ENCODE results near the gene TSPAN14.

TSPAN14 gene

DNA sequence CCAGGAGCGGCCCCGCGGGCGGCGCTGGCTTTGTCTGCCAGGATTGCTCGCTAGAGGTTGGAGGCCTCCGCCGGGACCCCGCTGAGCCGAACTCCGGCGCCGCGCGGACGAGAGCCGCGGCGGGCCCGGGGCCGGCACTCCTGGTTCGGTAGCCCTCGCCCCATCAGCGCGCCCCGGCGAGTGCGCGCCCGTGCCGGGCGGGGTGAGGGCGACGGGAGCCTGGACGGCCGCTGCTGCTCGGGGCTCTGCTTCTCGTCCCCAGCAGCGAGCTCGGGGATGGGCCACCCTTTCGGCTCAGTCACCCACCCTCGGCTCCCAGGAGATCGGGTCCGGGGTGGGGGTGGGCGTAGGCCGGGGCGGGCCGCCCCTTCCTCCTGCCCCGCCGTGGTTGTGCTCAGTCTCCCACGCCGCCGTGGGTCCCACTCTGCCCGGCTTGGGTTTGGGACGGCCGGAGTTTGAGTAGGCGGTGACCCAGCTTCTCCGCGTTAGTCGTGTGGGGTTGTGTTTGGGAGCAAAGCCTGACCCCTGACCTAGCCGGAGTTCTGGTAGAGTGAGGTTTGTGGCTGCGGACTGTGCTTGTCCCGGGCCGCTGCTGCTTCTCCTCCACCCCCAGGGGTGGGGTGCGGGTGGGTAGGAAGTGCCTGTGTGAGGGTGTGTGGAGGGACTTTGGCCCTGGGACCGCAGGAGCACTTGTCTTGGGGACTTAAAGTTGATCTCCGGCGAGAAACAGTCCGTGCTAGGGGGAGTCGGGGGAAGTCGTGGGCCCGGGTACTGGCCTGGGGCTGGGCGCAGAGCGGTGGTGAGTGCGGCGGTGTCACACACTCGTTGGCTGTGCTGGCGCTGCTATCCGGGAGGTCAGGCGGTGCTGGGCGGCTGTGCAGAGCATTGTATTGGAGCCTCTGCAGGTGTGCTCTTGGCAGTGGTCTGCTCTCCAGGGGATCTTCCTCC lies 677 bp downstream of the TSPAN14 start:
- no peak for DNase-seq (ENCODE audit: low read depth)

DNA sequence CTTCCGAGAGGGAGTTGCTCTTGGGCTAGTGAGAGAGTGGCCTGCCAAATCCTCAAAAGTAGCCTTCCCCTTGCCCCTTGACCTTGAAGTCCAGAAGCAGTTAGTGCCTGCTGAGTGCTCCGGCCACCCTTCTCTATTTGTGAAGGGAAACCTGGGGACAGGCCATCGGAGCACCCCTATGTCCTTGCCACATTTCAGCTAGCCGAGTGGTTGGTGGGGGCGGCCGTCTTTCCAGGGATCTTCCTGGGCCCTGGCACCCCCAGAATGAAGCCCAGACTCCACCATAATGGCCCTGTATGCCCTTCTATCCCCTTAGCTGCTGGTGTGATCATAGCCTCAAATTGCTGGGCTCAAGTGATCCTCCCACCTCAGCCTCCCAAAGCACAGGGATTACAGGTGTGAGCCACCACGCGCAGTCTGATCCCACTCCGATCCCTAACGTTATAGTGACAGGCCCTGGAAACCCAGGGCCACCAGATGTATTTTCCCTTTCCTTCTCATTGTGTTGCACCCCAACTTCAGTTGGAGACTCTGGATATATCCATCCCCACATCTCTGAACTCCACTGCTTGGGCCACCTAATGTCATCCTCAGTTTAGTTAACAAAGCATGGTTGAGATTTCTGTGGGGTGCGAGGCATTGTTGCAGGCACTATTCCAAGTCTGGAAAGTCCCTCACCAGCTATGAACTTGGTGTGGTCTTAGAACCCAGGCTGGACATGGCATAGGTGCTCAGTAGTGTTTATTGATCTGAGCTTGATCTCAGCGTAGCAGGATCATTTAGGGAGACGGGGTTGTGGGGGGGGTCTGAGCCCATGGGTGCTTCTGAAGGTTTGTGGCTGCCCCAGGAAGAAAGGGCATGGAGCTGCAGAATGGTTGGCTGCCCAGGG lies 1.6 kb downstream of the TSPAN14 start:
- no peak for DNase-seq (ENCODE audit: low read depth)

DNA sequence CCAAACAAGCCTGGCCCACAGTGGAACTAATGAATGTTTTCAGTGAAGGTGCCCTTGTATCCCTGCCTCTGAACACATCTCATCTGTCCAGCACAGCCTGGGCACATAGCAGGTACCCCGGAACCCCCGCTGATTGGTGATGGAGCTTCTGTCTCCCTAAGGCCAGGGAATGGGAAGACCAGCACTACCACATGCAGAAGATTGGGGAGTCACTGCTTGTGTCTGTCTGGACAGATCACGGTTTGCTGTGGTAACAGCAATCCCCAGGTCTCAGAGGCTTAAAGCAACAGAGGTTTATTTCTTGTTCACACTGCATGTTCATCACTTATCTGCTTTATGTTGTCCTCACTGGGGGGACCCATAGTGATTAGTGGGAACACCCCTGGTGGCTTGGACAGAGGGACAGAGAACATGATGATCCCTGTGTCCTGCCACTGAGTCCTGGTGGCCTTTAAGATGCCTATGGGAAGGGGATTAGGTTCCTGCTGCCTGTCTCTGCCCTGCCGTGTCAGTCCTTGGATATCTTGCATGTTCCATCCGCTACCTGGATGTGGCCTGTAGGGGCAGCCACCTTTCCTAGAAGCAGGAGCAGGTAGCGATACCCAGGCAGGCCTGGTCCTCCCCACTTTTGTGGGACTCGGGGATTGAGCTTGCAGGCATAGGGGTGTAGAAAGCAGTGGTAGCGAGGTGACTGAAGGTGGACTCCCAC lies 3.6 kb downstream of the TSPAN14 start:
- DNase-seq (ENCODE audit: low read depth): no peak

DNA sequence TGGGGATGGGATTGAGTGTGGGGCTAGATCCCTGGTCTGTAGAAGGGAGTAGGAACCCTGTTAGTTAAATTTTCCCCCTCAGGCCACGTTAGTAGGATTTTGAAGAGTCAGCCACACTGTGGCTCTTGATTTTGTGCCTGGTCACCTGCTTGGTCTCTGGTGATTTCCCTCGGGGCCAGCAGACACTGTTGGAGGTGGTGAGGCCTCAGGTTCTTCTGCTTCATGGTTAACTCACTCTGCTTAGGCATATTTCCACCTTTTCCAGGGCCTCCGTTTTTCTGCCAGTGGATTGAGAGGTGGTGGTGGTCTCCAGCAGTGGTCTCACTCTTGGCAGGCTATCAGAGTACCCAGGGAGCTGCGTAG lies 4.1 kb downstream of the TSPAN14 start:
- DNase-seq (ENCODE audit: low read depth): no peak

DNA sequence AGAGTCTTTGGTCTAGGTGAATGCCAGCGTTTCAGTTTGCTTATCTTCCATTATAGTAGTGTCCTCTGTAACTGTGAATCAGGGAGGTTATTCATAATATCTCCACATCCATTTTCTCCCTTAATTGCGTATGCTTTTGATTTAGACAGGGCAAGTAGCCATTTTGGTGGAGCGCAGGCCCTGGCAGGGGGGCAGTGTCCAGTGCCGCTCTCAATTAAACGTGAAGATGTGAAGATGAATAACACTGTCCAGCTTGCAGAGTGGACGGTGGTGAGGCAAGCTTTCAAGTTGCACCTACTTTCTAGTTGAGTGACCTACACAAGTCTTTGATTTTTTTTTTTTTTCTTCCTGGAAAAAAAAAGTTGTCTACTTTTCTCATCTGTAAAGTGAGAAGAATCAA lies 4.5 kb downstream of the TSPAN14 start:
- DNase-seq (ENCODE audit: low read depth): no peak

DNA sequence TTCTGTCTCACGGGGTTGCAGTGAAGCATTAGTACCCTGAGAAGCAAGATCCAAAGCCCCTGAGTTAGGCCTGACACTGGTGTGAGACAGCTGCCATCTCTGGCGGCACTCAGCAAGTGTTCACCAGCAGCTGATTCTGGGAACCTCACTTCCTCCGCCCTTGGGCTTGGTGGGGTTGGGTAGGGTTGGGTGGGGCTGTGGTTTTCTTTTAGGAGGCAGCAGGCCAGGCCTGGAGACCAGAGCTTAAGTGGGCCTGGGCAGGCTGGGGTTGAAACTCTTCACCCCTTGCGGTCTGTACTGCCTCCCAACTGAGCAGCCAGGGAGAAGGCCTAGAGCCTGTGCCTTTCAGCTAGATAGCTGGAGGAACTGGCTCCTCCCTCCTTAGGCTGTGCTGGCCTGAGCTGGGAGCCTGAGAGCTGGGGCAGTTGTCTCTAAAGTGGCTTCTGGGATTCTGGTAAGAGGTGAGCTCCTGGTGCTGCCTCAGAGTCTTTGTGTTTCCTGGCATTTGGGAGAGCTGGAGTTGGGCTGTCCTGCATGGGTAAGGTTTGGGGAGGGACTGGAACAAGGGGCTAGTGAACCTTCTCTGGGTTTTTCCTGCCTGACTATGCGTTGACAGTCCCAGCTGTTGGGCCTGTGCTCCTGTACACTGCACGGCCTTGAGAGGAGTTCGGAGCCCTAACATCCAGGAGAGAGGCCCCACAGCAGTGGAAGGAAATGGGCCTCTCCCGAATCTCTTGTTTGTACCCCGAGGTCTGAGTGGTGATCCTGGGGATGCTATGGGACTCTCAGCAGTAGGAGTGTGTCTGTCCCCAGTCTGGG lies 5.1 kb downstream of the TSPAN14 start:
- peak; percentile 64 for DNase-seq (ENCODE audit: low read depth)

DNA sequence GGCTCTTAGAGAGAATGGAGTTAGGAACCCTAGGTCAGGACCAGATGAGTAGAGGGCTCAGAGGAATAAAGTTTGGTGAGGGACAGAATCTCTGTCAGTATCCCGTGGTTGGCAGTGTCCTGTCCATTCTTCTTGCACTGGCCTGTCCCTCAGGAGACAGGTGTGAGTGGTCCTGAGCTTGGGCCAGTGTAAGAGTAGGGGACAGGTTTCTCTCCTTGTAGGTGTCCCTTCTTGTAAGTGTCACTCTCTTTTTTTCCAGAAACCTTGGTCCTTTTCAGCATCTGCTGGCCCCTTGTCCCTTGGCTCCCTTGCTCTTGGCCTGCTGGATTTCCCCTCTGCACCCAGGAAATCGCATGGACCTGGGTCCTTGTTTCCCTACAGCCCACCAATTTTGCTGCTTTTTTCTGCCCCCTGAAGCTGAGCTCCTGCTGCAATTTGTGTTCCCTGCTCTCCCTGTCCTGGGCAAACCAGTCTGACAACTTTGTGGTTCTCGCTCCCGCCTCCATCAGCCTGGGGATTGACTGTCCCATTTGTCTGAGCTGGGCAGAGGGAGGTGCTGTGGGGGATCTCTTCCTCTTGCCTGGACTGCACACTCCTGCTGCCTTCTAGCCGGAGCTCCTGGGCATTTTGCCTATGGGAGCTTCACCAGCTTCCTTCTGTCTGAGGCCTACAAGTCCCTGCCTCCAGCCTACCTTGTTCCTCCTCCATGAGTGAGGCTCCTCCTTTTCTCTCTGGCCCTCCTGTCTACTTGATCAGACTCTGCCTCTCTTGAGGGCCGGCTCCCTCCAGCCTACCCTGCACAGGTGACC lies 6.5 kb downstream of the TSPAN14 start:
- DNase-seq (ENCODE audit: low read depth): no peak

DNA sequence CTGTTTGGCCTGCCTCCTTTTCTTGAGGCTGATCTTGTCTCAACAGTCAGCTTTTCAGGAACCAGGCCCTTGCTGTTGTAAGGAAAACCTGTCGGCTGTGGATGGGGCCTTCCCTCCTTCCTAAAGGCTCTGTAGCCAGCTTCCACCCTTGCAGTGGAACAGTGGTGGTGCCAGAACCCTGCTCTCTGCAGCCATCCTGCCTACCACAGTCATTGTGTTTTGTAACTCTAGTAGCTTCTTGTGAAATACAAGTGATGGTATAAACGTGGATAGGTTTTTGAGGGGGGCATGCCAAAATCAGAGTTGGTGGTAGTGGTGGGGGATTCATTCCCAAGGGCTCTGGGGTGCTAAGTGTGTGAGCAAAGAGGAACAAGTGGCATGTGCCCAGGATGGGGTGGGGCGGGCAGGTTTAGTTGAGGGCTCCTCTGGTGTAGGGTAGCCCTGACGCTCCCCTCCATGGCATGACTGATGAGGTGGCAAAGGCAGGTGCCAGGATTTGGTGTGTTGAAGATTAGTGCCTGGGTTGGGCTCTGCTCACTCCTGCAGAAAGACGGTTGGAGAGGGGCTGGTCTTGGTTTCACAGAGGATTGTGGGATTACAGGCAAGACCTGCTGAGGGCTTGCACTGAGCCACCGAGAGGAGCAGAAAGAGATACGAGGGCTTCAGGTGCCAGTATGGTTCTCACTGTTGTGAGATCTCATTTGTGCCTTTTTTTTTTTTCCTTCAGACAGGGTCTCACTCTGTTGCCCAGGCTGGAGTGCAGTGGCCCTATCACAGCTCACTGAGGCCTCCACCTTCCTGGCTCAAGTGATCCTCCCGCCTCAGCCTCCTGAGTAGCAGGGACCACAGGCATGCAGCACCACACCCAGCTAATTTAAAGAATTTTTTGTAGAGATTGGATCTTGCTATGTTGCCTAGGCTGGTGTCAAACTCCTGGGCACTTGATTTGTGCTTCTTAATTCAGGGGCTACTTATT lies 7.4 kb downstream of the TSPAN14 start:
- no peak for DNase-seq (ENCODE audit: low read depth)

DNA sequence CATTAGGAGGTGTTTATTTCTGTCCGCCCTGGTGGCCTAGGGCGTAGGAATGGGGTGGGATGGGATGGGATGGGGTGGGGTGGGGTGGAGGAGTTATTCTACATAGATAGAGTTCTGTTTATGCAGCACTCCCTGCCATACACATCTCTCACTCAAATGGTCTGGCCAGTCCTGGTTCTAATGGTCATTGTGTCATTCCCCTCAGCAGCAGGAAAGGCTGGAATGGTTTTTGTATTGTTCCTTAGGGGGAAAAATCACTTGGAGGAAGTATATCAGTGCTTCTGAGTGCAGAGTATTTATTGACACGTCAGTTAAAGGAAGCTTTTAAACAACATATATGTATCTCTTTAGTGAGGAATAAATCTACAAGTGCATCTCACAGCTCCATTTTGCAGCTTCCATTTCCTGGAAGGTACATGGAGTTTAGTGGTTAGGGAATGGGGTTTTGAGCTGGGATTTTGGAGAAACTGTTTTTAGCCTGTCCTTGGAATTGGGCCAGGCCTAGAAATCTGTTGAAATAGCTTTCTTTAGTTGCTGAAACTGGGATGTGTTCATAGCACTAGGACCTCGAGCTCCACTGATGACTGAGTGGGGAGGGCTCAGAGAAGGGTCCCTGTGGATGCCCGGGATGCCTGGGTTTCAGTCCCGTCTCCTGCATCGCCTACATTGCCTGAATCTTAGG lies 8.3 kb downstream of the TSPAN14 start:
- no peak for DNase-seq (ENCODE audit: low read depth)

DNA sequence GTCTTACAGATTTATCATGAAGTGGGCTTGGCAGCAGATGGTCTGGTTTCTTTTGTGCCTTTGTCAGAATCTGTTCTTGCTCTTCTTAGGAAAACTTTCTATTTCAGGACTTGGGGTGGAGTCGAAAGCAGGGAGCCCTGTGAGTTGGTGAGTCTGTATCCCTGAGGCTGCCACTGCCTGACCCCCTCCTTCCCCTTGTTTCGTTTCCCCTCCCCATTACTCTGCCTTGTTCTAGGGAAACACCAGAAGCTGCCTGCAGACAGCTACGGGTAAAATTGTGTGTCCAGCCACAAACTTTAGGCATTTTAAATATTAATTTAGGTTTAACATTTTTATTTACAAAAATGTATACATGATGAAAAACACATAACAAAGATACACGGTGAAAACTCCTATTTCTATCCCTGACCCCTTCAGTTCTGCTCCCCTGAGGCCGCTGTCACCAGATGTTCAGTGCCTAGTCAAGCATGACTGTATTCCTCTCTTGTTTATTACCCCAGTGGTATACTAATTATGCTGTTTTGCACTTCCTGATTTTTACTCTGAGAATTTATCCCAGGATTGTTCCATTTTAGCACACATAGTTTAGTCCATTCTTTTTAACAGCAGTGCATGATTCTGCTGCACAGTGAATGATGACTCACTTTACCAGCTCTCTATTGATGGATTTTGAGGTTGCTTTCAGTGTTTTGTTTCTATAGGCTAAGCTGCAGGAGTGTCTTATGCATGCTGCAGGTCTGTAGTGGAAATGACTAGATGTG lies 9.1 kb downstream of the TSPAN14 start:
- DNase-seq (ENCODE audit: low read depth): peak; percentile 56

DNA sequence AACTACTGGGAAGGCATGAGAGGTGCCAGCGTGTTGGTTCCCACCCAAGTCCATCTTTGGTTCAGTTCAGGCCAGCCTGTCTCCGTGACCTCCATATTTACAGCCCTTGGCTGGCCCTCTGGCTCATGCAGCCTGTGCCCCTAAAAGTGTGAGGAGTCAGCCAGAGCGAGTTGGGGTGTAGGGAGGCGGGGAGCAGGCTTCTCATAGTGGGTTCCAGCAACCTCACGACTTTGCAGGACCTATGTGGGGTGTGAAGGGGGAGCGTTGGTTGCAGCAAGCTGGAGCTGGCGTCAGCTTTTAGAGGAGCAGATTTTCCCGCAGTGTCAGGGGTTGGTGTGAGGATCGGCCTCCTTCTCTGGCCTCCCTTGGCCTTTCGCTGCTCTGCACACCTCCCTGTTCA lies 9.8 kb downstream of the TSPAN14 start:
- DNase-seq (ENCODE audit: low read depth): no peak

DNA sequence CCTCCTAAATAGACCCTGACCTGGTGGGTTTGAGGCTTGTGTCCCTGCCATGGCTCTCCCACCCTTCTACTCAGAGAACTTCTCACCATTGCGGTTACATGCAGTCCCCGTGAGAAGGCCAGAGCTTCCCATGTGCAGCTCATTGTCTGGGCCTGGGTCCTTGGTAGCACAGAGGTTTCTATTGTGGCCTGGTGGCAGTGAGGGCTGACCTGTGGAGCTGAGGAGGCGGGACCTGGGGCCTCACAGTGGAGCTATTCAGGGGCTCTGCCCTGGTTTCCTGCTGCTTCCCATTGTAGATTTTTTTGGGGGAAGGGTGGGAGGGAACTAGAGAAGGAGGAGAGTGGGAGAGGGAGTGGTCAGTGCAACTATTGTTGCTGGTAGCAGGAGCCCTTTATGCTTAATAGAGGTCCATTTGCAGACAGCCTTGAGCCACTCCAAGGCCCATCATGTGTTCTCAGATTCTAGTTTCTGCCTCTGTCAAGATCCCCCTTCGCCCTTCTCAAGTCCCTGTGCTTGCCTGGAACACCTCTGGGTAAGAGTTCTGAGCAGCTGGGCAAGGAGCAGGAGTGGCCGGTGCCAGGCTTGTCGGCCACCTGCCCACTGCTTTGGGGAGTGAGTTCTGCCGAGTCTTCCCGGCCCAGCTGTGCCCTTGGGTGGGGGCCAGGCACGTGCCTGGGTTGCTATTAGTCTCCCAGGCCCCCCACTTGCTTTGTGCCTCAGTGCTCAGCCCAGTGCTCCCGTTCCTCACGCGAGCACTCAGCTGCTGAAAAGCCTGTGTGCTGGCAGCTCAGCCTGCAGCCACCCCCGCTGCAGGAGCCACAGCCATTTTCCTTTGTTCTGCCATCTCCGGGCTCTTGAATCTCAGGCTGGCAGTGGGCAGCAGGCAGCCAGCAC lies 10.7 kb downstream of the TSPAN14 start:
- DNase-seq (ENCODE audit: low read depth): no peak

DNA sequence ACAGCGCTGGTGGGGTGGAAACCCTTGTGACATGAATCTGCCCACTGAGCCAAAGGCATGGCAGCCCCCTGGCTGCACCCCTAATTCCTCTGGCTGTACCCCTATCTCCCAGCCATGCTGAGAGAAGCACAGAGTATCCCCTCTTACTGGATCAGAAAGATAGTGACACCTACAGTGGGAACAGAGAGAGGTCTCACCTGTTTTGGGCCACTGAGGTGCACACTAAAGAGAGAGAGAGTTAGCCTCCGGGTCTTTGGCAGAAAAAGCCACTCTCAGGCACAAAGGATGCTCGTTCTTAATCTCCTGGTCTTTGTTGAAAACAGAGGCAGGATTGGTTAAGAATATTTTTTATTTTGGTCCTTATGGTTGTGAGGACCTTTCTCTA lies 11.3 kb downstream of the TSPAN14 start:
- no peak for DNase-seq (ENCODE audit: low read depth)

DNA sequence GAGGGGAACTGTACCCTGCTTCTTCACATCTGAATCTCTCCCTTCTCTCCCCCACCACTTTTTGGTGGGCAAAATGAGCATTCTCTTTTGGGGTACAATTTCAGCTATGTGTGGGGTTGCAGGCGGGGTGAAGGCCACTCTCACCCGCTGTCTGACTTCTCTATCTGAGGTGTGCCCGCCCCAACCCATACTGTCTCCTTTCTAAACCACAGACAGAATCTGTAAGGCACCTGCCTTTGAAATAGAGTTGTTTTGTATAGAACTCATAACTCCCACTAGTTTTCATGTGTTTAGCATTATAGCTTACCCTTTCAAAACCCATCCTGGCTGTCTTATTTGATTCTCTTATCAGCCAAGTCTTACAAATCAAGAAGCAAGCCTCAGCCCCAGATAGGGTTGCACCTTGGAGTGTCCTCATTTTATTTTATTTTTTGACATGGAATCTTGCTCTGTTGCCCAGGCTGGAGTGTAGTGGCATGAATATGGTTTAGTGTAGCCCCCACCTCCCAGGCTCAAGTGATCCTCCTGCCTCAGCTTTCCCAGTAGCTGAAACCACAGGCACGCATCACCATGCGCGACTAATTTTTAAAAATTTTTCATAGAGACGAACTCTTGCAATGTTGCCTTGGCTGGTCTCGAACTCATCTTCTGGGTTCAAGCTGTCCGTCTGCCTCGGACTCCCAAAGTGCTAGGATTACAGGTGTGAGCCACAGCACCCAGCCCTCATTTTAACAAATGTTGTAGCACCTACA lies 11.9 kb downstream of the TSPAN14 start:
- no peak for DNase-seq (ENCODE audit: low read depth)

DNA sequence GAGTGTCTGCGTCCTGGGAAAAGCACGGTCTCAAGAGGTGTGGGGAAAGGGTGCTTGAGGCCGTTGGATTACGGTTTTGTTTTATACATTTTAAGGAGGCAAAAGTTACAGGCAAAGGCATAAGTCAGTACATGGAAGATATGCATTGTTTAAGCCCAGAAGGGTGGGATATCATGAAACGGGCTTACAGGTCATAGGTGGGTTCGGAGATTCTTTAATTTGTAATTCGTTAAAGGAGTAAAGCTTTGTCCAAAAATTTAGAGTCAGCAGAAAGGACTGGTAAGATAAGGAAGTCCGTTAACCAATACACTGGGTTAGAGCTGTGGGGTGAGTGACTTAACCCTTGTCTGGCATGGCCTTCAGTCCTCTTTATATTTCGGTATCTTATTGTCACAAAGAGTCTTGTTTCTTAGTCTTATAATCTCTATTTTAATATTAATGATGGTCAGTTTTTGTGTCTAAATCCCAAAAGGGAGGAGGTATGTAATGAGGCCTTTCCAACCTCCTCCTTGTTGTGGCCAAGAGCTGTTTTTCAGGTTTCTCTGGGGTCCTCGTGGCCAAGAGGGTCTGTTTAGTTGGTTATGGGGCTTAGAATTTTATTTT lies 12.7 kb downstream of the TSPAN14 start:
- DNase-seq (ENCODE audit: low read depth): no peak

DNA sequence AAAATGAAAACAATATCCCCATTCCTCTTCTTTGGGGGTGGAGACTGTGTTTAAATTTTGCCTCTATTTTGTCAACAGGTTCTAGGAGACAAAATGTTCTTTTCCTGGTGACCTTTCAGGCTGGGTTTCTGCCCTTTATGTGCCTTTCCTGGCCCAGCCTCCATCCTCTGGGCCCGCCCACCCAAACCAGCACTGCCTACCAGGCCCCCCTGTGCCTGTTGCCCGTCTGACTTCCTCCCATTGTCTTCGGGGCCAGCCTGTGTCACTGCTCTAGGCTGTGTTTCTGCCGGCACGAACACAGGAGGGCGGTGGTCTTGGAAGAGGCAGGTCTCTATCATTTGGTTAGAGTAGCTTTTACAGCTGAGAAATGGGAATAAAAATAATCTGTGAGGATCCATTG lies 13.9 kb downstream of the TSPAN14 start:
- no peak for DNase-seq (ENCODE audit: low read depth)

Measured in GM04503 (cell line).